Left kidney (tissue), 8 donors: Measurements from ENCODE around the gene PRKN. TPM values are rescaled to one million over a fixed set of nuclear protein-coding genes. Genes with fewer than 3 reads are reported as not detected.

Experiments used
- DNase-seq: peaks from one replicate; pipeline ENCODE4 v3.0.0-alpha.2; 2013
- long read RNA-seq, 8 donors: transcript quantifications; one replicate each; lab custom pipeline, GENCODE V29; 2026
- polyA plus RNA-seq: library from polyadenylated mRNA; unstranded; fragments of 120-200 nt; gene quantifications from one replicate; pipeline ENCODE4 v1.2.1, GENCODE V29; 2013; ENCODE audit not compliant: insufficient read length

Gene PRKN
- 7.7 TPM for polyA plus RNA-seq
- long read RNA-seq, donor 1, result 0 reads
- long read RNA-seq, donor 2, partial matches to known transcripts, result 0 of 1 reads
- long read RNA-seq, donor 2, other reads (novel, unspliced or antisense), result 0 of 1 reads
- long read RNA-seq, donor 3, partial matches to known transcripts, result 0 of 1 reads
- long read RNA-seq, donor 3, other reads (novel, unspliced or antisense), result 0 of 1 reads
- long read RNA-seq, donor 4, result 0 reads
- long read RNA-seq, donor 5, partial matches to known transcripts, result 0 of 3 reads
- long read RNA-seq, donor 5, other reads (novel, unspliced or antisense), result 0 of 3 reads
- long read RNA-seq, donor 6, partial matches to known transcripts, result 0 of 2 reads
- long read RNA-seq, donor 6, other reads (novel, unspliced or antisense), result 0 of 2 reads
- long read RNA-seq, donor 7, partial matches to known transcripts, result 0 of 2 reads
- long read RNA-seq, donor 7, other reads (novel, unspliced or antisense), result 0 of 2 reads
- long read RNA-seq, donor 8, partial matches to known transcripts, result 0 of 2 reads
- long read RNA-seq, donor 8, other reads (novel, unspliced or antisense), result 0 of 2 reads

DNA sequence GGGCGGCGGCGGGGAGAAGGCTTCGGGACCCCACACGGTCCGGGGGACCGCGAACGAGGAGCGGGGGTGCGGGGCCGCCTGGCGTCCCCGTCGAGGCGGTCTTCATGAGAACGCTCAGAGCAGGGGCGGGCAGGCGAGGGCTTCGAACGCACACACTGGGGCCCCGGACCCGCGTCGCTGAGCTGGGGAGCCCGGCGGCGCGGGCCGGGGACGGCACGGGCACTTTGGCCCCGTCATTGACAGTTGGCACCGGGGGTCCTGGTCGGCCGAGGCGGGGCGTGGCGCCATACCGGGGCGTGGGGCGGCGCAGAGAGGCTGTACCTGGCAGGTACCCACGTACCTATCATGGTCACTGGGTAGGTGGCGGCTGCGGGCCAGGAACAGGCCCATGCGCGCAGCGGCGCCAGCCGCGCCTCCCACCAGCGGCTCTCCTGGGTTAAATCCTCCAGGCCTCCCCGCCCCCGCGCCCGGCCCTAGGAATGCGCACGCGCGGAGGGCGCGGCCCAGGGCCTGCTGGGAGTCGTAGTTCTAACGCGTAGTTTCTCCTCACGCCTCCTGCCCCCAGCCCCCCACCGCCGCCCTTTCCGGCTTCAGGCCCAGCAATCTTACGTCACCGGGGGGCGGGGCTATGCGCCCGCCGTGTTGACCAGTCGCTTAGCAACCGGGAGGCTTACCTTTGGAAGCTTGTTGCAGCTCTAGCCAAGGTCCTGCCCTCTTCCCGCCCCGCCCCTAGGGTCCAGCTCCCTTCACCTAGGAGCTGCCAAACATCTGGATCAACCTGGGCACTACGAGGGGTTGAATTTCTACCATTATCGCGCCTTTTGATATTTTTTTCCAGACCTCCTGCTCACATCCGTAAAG lies at the start of gene PRKN, which contains the start of gene PACRG:
Gene PRKN, minus strand, starts transcription at position 445 of the 861 bp plus-strand sequence.
Gene PACRG, plus strand, starts transcription at position 653 of the 861 bp plus-strand sequence.
- peak; percentile 99 for DNase-seq

DNA sequence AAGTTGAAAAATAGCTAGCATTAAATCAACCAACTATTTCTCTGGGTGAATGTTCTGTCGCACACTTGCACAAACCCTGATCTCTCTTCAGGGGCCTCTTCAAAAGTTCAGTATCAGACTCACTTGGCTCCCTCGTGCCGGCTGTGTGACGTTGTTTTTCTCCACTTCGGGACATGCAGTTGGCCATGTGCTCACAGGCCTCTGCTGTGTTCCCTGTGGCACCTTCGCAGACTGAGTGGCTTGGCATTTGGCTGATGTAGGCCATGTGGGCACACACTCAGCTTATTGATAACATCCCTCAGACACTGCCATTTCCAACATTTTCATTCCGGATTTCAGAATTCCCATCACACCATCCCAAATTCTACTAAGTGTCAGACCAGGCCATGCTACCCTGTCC lies 49.5 kb upstream of the PRKN start:
- no peak for DNase-seq

DNA sequence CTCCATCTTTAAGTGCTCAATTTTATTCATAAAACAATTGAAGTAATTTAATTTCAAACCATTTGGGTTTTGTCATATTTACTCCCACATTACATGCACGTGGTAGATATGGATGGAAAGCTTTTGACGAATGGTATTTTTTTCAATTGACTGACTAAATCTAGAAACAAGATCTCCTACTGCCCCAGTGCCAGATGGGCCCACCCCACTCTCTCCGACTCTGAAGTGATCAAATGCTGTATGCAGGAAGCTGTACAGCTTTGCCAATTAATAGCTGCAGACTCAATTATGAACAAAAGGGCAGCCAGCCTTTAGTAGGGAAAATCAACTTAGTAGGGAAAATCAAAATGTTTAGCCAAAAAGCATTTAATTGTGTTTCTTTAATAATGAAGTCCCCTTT lies 46.4 kb upstream of the PRKN start:
- no peak for DNase-seq

DNA sequence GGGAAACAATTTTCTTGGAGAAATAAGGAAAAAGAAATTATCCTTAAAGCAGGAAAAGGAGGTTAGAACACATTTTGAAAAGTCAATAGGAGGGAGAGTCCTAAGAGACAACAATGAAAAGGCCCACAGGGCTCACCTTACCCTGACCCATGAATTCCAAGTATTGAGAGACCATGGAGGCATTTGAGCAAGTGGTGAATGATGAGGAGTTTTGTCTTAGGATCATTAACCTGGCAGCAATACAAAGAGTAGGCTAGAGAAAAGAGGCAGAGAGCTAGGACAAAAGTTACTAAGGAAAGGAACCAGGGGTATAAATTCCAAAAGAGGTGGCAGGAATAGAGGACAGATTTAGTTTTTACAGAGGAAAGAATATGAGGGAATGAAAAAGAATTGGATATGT lies 44.9 kb upstream of the PRKN start:
- no peak for DNase-seq

DNA sequence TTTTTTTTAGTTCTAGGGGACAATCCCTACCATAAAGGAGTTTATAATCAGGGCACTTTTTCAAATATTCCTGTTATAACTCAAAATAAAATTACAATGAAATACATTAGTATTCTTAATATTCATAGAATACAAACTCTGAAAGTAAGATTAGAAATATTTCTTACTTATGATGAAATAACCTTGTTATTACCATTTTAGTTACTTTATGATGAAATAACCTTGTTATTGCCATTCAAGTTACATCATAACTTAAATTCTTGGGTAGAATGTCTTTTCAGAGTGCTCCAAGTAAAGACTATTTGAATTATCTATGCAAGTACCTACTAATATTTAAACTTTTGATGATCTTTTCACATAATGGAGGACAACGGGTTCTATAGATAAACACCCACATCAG lies 43.4 kb upstream of the PRKN start:
- no peak for DNase-seq

DNA sequence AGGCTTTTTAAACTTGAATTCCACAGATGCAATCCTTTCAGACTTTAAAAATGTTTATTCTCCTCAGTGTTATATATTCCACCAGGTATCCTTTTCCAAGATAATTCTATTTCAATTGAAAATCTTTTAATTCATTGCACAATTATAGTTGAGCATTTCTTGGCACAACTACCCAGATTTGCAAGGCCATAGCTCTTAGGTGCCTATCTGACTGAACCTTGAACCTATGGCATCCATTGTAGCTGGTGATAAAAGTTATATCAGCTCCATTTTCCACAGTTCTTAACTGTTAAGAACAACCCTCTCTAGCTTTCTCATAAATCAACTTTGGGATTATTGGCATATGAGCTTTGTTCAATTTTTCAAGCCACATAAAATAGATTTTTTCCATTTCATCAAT lies 42.6 kb upstream of the PRKN start:
- DNase-seq, result no peak

DNA sequence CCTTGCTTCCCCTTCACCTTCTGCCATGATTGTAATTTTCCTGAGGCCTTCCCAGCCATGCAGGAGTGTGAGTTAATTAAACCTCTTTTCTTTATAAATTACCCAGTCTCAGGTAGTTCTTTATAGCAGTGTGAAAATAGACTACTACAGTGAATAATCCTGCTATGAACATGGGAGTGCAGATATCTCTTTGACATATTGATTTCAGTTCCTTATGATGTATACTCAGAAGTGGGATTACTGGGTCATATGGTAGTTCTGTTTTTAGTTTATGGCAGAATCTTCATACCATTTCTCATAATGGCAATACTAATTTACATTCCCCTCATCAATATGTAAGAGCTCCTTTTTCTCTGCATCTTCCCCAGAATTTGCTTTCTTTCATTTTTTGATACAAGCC lies 26.2 kb upstream of the PRKN start:
- DNase-seq, result no peak

DNA sequence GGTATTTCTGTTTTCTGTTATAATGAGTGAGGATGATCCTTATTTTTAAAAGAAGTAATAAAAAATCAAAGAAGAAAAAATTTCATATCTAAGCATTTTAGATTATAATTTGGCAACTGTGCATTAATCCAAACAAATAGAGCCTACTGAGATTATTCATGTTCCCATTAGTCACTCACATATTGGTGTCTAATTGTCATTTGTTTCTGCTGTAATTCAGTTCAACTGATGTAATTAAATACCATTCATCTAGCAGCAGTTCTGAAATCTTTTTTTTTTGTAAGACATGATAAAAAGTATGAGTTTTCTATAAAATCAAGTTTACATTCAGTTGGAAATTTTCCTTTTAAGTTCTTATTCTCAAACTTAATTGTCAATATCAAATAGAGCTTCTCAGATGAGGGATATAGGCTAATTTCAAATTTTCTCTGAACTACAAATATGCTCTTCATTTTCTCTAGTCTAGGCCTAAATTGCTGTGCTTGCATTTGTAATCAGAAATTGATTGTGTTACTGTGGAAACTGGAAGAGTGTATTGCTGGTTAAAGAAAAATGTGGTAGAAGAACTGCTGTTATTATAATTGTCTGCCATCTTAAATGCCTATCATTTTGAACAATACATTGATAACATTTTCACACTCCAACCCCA lies 23.8 kb upstream of the PRKN start:
- no peak for DNase-seq

DNA sequence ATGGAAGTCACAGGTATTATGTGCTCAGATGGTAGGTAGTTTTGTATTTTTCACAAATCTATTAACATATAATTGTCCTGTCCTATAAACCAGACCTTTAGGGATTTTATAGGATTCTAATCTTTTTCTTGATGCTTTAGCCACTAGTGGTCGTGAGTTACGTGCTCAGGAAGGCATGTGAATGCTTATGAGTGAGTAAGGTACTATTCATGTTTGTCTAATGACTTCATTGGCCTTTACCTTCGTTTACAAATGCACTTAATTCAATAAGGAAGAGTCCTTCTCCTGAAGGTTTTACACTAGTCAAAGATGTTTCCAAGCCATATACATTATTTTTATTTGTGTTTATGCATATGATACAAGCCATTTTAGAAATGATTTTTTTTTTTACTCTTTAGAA lies 23.2 kb upstream of the PRKN start:
- no peak for DNase-seq

DNA sequence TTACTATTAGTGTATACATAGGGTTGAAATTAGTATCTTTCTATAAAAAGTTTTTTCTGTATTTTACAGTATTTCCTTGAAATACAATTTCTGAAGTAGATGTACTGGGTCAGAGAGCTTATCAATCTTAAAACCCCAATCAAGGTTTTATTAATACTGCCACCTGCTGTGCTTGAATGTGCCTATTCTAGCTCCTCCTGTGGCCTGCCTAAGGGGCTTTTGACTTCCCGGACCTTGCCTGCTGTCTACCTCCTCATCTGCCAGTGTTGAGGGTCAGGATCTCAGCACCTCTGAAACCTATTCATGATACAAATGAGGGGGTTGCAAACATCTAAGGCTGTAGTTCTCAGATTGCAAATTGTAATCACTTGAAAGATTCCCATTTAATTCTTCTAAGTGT lies 9.4 kb upstream of the PRKN start:
- no peak for DNase-seq

DNA sequence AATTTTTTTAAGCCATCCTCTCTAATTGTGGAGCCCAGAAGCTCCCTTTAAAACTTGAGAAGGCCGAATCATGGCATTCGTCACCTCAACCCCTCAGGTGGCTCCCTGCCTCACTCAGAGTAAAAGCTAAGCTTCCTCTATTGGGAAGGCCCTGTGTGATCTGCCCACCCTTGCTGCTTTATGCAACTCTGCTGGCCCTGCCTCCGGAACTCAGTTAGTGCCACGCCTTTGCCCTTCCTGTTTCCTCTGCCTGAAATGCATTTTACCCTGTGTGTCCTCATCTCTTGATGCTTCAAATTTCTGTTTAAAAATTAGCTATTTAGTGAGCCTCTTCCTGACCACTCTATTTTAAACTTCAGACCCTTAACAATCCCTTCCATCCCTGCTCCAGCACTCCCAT lies 5.9 kb upstream of the PRKN start:
- no peak for DNase-seq

DNA sequence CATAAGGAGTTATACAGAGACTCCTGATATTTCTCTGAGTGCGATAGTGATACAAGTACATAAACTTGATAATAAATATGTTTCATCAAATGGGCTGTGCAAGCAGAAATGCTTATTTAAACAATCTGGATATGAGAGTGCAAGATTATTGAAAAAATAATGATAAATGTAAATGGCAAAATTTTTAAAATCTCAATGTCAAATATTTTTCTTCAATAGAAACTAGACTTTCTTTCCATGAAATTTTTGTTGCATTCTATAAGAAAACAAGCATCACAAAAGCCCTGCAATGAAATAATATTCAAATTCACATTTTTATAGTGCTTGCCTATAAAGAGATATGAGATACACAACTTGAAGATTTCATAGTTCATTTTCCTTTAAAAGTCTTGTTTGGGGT lies 2.9 kb upstream of the PRKN start:
- DNase-seq, result no peak

DNA sequence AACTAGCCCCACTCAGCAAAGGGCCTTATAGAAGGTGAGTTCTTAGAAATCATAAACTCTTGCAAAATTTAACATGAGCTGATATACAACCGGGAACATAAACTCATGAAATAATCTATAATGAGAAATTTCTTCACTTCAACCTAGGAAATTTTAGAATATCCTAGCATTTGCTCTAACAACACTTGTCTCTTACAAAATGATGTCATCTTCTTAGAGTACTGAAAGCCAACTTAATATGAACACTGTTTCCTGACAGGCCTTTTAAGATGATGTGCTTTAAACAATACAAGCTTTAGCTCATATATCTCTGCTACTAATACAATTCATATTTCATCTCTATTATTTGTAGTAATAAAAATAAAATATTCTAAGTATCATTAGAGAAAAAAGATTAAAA lies 1.1 kb upstream of the PRKN start:
- no peak for DNase-seq

DNA sequence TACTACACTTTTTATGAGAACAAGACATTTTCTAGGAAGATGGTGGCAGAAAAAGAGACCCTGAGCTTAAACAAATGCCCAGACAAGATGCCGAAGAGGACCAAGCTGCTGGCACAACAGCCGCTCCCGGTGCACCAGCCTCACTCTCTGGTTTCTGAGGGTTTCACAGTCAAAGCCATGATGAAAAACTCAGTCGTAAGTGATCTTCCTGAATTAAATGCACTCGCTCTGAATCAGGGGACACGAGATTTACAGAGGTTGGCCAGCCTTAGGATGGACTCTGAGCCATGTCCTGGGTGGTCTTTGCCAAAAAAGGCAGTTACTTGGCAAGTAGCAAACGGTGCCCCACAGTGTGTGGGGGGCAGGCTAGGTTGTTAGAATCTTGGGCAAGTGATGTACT lies 631 bp upstream of the PRKN start:
- DNase-seq, result no peak

DNA sequence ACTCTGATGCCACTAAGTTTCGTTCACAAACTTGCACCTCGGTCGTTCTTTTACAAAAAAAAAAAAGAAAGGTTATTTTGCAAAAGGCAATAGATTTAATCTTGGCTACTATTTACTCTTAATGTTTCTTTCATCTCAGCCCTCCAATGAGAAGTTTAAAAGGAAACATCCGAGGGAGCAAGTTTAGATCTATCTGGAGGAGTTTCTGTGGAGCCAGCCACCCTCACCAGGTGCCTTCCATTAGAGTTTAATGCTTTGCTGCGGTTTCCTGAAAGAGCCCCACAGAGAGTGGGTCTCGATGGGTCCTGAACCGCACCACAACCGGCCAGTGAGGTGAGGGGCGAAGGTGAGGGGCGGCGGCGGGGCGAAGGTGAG lies 632 bp downstream of the PRKN start:
- DNase-seq, result peak; percentile 17

DNA sequence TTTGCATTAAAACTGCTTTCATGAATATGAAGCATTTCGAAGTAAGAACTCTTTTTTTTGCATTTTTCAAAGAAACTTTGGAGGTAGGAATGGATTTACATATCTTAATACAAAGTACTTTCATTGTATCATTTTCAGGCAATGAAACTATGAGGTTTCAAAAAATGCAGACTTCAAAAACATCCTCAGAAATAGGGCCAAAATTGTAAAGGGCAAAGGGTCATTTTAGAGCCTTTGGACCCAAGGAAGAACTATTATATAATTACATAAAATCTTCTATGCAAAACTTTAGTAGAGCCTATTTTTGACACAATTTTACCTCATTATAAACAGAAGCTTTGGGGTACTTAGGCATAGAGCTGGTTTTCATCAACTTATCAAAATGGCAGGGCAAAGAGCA lies 4.9 kb downstream of the PRKN start:
- DNase-seq, result no peak

DNA sequence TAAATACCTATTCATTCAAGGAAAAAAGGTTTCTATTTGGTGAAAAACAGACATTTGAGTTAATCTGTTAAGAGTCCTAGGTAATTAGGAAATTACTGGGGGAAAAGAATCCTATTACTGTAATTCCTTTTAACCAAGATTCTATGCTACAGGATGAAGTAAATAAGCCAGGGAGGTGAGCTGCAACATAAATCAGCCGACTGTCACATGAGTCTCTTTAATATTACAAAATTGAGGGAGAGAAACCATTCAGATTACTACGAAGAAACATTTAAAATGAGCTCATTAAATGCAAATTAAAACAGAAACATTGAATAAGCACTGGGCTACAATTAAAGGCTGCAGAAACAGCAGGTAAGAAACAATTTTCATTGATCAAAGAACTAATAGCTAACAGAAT lies 5.3 kb downstream of the PRKN start:
- no peak for DNase-seq

DNA sequence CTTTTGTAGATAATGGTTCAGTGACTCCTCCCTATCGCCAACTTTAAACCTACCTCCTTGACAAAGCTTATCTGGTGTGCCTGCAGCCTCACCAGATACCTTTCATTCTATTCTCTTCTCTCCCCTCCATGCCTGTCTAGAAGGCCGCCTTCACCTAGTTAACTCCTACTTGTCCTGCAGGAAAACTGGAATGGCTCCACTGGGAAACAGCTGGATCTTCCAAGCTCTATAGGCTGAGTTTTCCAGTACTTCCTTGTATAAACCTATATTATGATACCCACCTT lies 6.2 kb downstream of the PRKN start:
- DNase-seq, result no peak

DNA sequence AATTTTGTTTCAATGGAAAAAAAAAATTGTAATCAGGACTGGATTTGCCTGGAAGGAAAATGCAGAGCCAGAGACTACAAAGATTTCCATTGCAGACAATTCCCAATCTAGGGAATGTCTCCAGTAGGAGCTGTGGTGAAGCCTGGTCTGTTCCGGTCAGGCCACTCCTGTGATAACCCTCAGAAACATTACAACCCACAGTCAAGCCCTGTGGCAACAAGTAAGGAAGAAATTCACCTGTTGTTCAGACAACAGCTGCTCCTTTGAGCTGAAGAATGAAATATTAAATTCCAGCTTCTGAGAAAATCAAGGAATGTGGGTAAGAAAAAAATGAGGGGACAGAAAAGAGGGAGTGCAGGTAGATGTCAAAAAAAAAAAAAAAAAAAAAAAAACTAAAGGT lies 8.0 kb downstream of the PRKN start:
- DNase-seq, result no peak

DNA sequence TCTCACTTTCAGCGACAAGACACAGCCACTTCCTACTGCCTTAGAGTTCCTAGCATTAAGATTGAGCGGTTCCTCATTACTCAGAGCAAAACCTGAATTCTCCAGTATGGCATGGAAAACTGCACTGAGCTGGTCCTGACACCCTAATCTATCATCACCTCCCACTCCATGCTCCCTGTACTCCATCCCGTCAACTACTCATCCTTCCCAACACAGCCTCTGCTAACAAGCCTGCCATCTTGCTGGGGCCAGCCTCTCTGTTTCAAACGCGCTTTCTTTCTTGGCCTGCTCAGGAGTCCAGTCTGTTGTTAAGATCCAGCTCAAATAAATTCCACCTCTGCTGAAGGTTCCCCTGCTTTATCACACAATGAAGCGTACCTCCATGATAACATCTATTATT lies 12.0 kb downstream of the PRKN start:
- no peak for DNase-seq

DNA sequence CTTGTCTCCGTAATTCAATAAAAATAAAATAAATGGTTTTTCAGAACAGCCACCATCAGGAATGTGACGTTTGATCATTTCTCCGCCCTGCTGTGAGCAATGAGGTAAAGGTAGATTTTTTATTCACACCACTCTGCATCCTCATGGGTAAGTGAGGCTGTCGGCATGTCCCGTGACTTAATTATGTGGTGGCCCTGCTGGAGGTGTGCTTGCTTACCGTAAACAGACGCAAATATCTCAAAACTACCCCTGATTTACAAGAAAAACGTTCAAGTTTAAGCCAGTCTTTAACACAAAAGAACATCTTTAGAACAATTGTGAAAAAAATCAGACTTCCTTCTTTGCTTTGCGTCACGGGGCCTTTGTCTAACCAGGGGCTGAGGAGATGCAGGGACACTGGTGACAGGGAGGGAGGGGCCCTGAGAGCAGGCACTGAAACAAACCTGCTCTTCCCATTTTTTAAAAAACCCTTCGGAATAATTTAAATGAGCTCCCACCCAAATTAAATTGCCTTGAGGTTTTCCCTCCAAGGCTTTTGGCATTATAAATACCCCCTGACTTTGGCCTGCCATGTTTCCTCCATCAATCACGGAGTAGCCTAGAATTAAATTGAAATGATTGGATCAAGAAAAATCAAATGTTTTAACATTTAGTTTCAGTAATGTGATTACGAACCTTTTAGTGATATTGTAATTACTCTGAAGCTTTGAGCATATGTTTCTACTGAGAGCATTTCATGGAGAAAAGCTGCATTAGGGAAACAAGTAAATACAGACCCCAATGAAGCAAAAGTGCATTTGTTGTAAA lies 13.4 kb downstream of the PRKN start:
- no peak for DNase-seq

DNA sequence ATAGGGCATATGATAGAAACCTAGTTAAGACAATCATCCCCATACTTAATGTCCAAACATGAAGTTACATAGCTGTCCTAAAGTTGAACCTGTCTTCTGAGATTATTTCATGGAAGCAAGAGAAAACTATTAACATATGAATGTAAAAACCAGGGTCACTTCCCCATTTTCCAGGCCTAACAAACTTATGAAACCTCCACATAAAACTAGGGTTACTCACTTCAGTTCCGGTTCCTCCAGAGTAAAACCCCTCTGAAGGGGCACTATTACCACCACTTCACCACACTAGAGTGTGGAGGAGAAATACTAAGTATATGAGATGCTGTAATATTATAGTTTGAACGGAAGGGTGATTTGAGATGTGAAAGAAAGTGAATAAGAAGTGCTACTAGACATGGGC lies 14.9 kb downstream of the PRKN start:
- no peak for DNase-seq
